ENCODE measurements around the gene SPATA1. TPM values are rescaled to one million over a fixed set of nuclear protein-coding genes. Genes with fewer than 3 reads are reported as not detected.
A peak's percentile ranks its signal among the peaks of the same experiment; 100 is the strongest.

The SPATA1 gene
- total RNA-seq, 1 donor from 2014 or later: not detected

DNA sequence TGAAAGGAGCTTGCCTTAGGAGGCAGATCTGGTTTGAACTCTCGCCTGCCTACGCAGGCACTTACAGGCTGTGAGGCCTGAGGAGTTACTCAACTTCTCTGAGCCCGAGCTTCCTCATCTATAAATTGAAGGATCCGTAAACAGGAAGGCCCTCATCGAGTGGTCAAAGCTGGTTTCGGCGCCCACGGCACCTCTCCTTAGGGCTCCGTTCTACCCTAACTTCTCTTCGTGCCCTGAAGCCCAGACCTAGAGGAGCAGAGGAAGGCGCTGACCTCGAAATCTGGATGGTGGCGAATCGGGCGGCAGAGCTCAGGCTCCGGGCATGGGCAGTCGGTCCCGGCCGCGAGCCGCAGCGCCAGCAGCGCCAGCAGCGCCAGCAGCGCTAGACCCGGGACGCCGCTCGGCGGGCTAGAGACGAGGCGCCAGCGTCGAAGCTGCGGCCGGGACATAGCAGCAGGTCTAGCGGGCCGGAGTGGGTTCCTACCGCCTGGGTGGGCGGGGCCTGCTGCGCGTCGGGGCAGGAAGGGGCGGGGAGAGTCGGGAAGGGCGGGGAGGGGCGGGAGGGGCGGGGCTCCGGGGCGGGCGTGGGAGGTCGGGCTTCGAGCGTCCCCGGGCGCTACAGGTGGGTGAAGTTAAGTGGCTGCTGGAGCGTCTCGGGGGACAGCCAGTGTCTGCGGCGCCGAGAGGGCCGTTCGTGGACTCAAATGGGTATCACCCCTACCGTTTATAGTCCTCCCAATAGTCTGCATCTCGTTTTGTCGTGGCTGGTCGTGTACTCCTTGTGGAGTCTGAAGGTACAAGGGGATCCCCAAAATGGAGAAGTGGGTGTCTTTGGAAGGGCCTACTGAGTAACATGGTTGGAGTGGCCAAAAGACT is 68.0 kb downstream of the SPATA1 start, which contains the start of gene CTBS:
TSS of gene CTBS (minus strand) at position 474 of the 876 bp plus-strand sequence. CDS start at position 449, 25 bp downstream.
- peak; percentile 45 for DNase-seq (ENCODE audit: low read depth)
- H3K36me3 ChIP-seq (ENCODE audit: control insufficient read depth, insufficient read depth, low read length): no peaks in the 10 kb centered on the region
- TF ChIP-seq, protein P1, sequence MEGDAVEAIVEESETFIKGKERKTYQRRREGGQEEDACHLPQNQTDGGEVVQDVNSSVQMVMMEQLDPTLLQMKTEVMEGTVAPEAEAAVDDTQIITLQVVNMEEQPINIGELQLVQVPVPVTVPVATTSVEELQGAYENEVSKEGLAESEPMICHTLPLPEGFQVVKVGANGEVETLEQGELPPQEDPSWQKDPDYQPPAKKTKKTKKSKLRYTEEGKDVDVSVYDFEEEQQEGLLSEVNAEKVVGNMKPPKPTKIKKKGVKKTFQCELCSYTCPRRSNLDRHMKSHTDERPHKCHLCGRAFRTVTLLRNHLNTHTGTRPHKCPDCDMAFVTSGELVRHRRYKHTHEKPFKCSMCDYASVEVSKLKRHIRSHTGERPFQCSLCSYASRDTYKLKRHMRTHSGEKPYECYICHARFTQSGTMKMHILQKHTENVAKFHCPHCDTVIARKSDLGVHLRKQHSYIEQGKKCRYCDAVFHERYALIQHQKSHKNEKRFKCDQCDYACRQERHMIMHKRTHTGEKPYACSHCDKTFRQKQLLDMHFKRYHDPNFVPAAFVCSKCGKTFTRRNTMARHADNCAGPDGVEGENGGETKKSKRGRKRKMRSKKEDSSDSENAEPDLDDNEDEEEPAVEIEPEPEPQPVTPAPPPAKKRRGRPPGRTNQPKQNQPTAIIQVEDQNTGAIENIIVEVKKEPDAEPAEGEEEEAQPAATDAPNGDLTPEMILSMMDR (IDR thresholded peaks at IDR 0.05; ENCODE audit: insufficient read depth, low read length, poor library complexity, severe bottlenecking): no peak
- H3K4me3 ChIP-seq (ENCODE audit: low read depth, low read length): peak within 1 kb of the TSS; percentile 63
- H3K27me3 ChIP-seq (ENCODE audit: control insufficient read depth, insufficient read depth, low read length): no peaks in the 10 kb centered on the region

- DNase-seq (ENCODE audit: low read depth): no peak
- Histone ChIP-seq H3K4me3 (ENCODE audit: low read depth, low read length) (peak overlapping the region; percentile 63), H3K36me3 (ENCODE audit: control insufficient read depth, insufficient read depth, low read length) (no peaks in the 10 kb centered on the region), H3K27me3 (ENCODE audit: control insufficient read depth, insufficient read depth, low read length) (no peaks in the 10 kb centered on the region)
- TF ChIP-seq, protein P1 (IDR thresholded peaks at IDR 0.05; ENCODE audit: insufficient read depth, low read length, poor library complexity, severe bottlenecking): no peak
These were observed 68.8 kb downstream of the SPATA1 start for GRCh38 chr1:84574936-84575335.

GRCh38 chr1:84581648-84582047 is 75.5 kb downstream of the SPATA1 start:
- no peaks in the 10 kb centered on the region for H3K27me3 ChIP-seq (ENCODE audit: control insufficient read depth, insufficient read depth, low read length)
- TF ChIP-seq, protein P1 (IDR thresholded peaks at IDR 0.05; ENCODE audit: insufficient read depth, low read length, poor library complexity, severe bottlenecking): no peak
- DNase-seq (ENCODE audit: low read depth): no peak
- no peak overlapping the region for H3K4me3 ChIP-seq (ENCODE audit: low read depth, low read length)
- H3K36me3 ChIP-seq (ENCODE audit: control insufficient read depth, insufficient read depth, low read length): peaks cover 1% of the 10 kb centered on the region

DNA sequence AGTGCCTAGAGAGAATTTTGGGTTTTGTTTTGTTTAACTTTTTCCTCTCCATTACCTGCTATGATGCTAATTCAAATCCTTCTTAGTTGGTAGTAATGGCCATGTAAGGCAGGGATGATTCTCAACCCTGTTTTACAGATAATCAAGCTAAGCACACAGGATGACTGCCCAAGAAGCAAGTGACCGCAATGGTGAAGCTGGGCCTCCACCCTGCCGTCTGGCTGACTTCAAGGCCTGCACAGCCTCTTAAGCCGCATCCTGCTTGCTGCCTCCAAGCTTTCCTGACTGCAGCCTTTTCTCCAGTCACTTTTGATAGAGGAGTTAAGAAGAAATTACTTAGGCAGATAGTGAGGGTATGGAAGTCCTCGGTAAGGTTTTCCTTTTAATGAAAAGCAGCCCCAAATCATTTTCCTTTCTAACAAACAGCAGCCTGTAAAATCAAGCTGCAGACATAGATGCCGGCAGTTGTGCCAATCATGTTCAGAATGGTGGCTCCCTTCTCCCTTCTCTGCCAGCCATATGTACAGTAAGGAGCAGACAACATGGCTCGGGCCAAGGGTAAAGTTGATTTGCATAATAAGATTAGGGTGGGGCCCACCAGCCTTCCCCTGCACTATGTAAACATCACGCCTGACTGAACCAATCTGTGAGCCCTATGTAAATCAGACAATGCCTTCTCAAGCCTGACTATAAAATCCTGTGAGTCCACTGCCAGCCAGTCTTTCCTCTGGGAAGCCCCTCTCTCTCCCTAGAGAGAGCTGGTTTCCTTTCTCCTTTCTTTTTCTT is 76.8 kb downstream of the SPATA1 start:
- H3K27me3 ChIP-seq (ENCODE audit: control insufficient read depth, insufficient read depth, low read length): no peaks in the 10 kb centered on the region
- no peak for DNase-seq (ENCODE audit: low read depth)
- TF ChIP-seq, protein P1 (IDR thresholded peaks at IDR 0.05; ENCODE audit: insufficient read depth, low read length, poor library complexity, severe bottlenecking): no peak
- H3K4me3 ChIP-seq (ENCODE audit: low read depth, low read length): no peak overlapping the region
- H3K36me3 ChIP-seq (ENCODE audit: control insufficient read depth, insufficient read depth, low read length): peaks cover 1% of the 10 kb centered on the region

- no peak overlapping the region for H3K4me3 ChIP-seq (ENCODE audit: low read depth, low read length)
- no peak for DNase-seq (ENCODE audit: low read depth)
- peaks cover 1% of the 10 kb centered on the region for H3K36me3 ChIP-seq (ENCODE audit: control insufficient read depth, insufficient read depth, low read length)
- TF ChIP-seq, protein P1 (IDR thresholded peaks at IDR 0.05; ENCODE audit: insufficient read depth, low read length, poor library complexity, severe bottlenecking): no peak
- no peaks in the 10 kb centered on the region for H3K27me3 ChIP-seq (ENCODE audit: control insufficient read depth, insufficient read depth, low read length)
These were observed 77.5 kb downstream of the SPATA1 start for GRCh38 chr1:84583648-84584047.

Data from kidney epithelial cell (primary cell).